K562 (cell line): ENCODE results near the gene ZNF121. TPM values are rescaled to one million over a fixed set of nuclear protein-coding genes. Genes with fewer than 3 reads are reported as not detected.

Source experiments
- E2F3 ChIP-seq: fragments of 250-450 bp; sonication (Bioruptor Pico); IDR thresholded peaks from 2 replicates; pipeline ENCODE4 v1.4.0; 2020; ENCODE audit warnings: mild to moderate bottlenecking
- E2F4 ChIP-seq: sonication (generic); formaldehyde crosslinking; IDR thresholded peaks from 2 replicates; pipeline ENCODE4 v1.8.0; 2022; ENCODE audit warnings: mild to moderate bottlenecking, low read depth, missing genetic modification reagents
- E2F8 ChIP-seq: fragments of 450-650 bp; IDR thresholded peaks from 2 replicates; pipeline ENCODE4 v1.7.1; 2018; ENCODE audit warnings: mild to moderate bottlenecking, low read depth; ENCODE audit not compliant: partially characterized antibody
- EHMT2 ChIP-seq: fragments of 450-650 bp; IDR thresholded peaks from 2 replicates; pipeline ENCODE4 v1.6.1; 2018; ENCODE audit warnings: antibody characterized with exemption
- FOXA3 ChIP-seq, 2 experiments: fragments of 450-650 bp in 1 of 2; sonication (generic) in 1 of 2; formaldehyde crosslinking; IDR thresholded peaks in 1 of 2; conservative IDR thresholded peaks in 1 of 2; 2 replicates each; pipeline versions ENCODE4 v1.4.0 to v1.8.0; 2020 to 2022; ENCODE audit warnings: mild to moderate bottlenecking in 2 of 2, missing genetic modification reagents in 1 of 2
- ILK ChIP-seq: fragments of 450-650 bp; IDR thresholded peaks from 2 replicates; pipeline ENCODE4 v1.6.1; 2016; ENCODE audit warnings: missing genetic modification characterization, low read depth, mild to moderate bottlenecking, missing compliant biosample characterization, moderate library complexity, borderline replicate concordance
- IRF1 ChIP-seq: sonication (generic); formaldehyde crosslinking; IDR thresholded peaks from 2 replicates; pipeline ENCODE4 v1.8.0; 2022; ENCODE audit warnings: missing genetic modification reagents, mild to moderate bottlenecking, borderline replicate concordance
- MBD2 ChIP-seq: sonication (generic); IDR thresholded peaks from 2 replicates; pipeline ENCODE4 v1.6.1; 2016; ENCODE audit warnings: low read depth, borderline replicate concordance
- RNF2 ChIP-seq: sonication (generic); IDR thresholded peaks from 2 replicates; pipeline ENCODE4 v1.6.1; 2016
- RREB1 ChIP-seq: fragments of 250-450 bp; sonication (Bioruptor Pico); IDR thresholded peaks from 2 replicates; pipeline ENCODE4 v1.4.0; 2020
- ZBTB7A ChIP-seq: IDR thresholded peaks from 2 replicates; pipeline ENCODE4 v1.6.1; 2011; ENCODE audit warnings: low read depth, mild to moderate bottlenecking, low read length, moderate library complexity, borderline replicate concordance; ENCODE audit not compliant: control insufficient read depth
- ZNF175 ChIP-seq: fragments of 200-800 bp; sonication (Bioruptor generic); IDR thresholded peaks from 2 replicates; pipeline ENCODE4 v1.6.1; 2016; ENCODE audit warnings: low read depth, mild to moderate bottlenecking, missing genetic modification characterization, missing compliant biosample characterization
- ZNF23 ChIP-seq: fragments of 250-450 bp; sonication (Bioruptor Pico); IDR thresholded peaks from 2 replicates; pipeline ENCODE4 v1.4.0; 2020; ENCODE audit warnings: mild to moderate bottlenecking
- ZNF311 ChIP-seq: fragments of 250-450 bp; sonication (Bioruptor Pico); IDR thresholded peaks from 2 replicates; pipeline ENCODE4 v1.4.0; 2020; ENCODE audit warnings: mild to moderate bottlenecking, moderate library complexity
- ZNF347 ChIP-seq: fragments of 450-650 bp; formaldehyde crosslinking; IDR thresholded peaks from 2 replicates; pipeline ENCODE4 v1.4.0; 2020; ENCODE audit warnings: low read depth, mild to moderate bottlenecking, moderate library complexity
- polyA plus RNA-seq, 8 experiments: library from polyadenylated mRNA; depleted of rRNA in 4 of 8; stranded (reverse) in 5 of 8; unstranded in 3 of 8; fragments of >200 nt; fragmentation: Nextera tagmentation in 2 of 8; fragmentation: Illumina TruSeq in 1 of 8; extraction: Ambion mirVana in 2 of 8; extraction: Trizol in 1 of 8; gene quantifications; 2 replicates each; pipeline versions ENCODE4 v1.2.1 to v1.2.3, GENCODE V29; 2011 to 2014; ENCODE audit warnings: inconsistent platforms in 1 of 8, missing spikeins in 1 of 8
- total RNA-seq, 7 experiments: library from RNA; depleted of rRNA in 6 of 7; stranded (reverse); fragments of >200 nt in 6 of 7; fragmentation: Illumina TruSeq in 2 of 7; extraction: Trizol in 2 of 7; gene quantifications; 2 replicates each; pipeline versions ENCODE4 v1.2.1 to v1.2.3, GENCODE V29; 2011 to 2021; ENCODE audit warnings: low replicate concordance in 1 of 7

The ZNF121 gene
- total and polyA plus RNA-seq, 9 of the 15 experiments (the other 6 are each of a cell fraction or from before 2014, with no cell fraction given): 14.6 to 115 (median 33.4) TPM

GRCh38 chr19:9538183-9539058 lies 45.9 kb downstream of the ZNF121 start, which contains the start of gene ZNF426 (continued):
- 0 out of 2 replicates have a peak, but pooled peaks have one; percentile 24 for TF ChIP-seq IRF1
- TF ChIP-seq RNF2: 0 out of 2 replicates have a peak, but pooled peaks have one; percentile 38
- TF ChIP-seq RREB1: no peak
- TF ChIP-seq ZNF175 (CRISPR knock-in tag): 0 out of 2 replicates have a peak, but pooled peaks have one; percentile 29
- peak; percentile 80 for TF ChIP-seq EHMT2
- no peak for TF ChIP-seq ZNF311 (CRISPR knock-in tag)
- no peak for TF ChIP-seq FOXA3 (CRISPR knock-in tag; conservative IDR thresholded peaks at IDR 0.05 in 1 of 2, IDR thresholded peaks at IDR 0.05 in 1 of 2)
- TF ChIP-seq MBD2: peak; percentile 63; the same call in 1 of the 2 replicates
- TF ChIP-seq E2F8: peak; percentile 88
- TF ChIP-seq E2F3 (CRISPR knock-in tag): peak; percentile 38; the same call in 1 of the 2 replicates
- TF ChIP-seq ZNF347 (CRISPR knock-in tag): no peak
- TF ChIP-seq ZNF23 (CRISPR knock-in tag): no peak
- TF ChIP-seq ZBTB7A: peak; percentile 48; the same call in 1 of the 2 replicates
- TF ChIP-seq E2F4 (CRISPR knock-in tag): no peak
- no peak for TF ChIP-seq ILK (tag)
